GM19240 (cell line): ENCODE data around the gene PAMR1.
"Not testable (repeated sequence)": the region's sequence is repeated elsewhere in the genome, so short reads cannot be mapped to it uniquely, and the experiment has no call there.

Experiments
- DNase-seq: peaks from one replicate; pipeline ENCODE4 v3.0.0; 2011; ENCODE audit warnings: low spot score; ENCODE audit not compliant: insufficient read length

Gene PAMR1

GRCh38 chr11:35525501-35526175 is at the start of gene PAMR1:
PAMR1 (minus strand) TSS chr11:35525616; CDS start chr11:35525585, 31 bp downstream.
- DNase-seq = no peak

- DNase-seq = no peak
Measured at GRCh38 chr11:35571696-35572095, 46.3 kb upstream of the PAMR1 start.

- no peak for DNase-seq
Measured at GRCh38 chr11:35567737-35568465, 42.5 kb upstream of the PAMR1 start.

- no peak for DNase-seq
Measured at GRCh38 chr11:35566885-35567284, 41.5 kb upstream of the PAMR1 start.

- no peak for DNase-seq
Measured at GRCh38 chr11:35566181-35566580, 40.8 kb upstream of the PAMR1 start.

- no peak for DNase-seq
Measured at GRCh38 chr11:35564245-35564595, 38.8 kb upstream of the PAMR1 start.

GRCh38 chr11:35563484-35564244 is 38.2 kb upstream of the PAMR1 start:
- DNase-seq = no peak

GRCh38 chr11:35559949-35560348 is 34.5 kb upstream of the PAMR1 start:
- DNase-seq = no peak

GRCh38 chr11:35558513-35558912 is 33.1 kb upstream of the PAMR1 start:
- DNase-seq = no peak

- DNase-seq = no peak
Measured at GRCh38 chr11:35555488-35555887, 30.1 kb upstream of the PAMR1 start.

- DNase-seq = no peak
Measured at GRCh38 chr11:35554491-35555437, 29.3 kb upstream of the PAMR1 start.

- no peak for DNase-seq
Measured at GRCh38 chr11:35553831-35554230, 28.4 kb upstream of the PAMR1 start.

- no peak for DNase-seq
Measured at GRCh38 chr11:35553021-35553420, 27.6 kb upstream of the PAMR1 start.

- no peak for DNase-seq
Measured at GRCh38 chr11:35552616-35553015, 27.2 kb upstream of the PAMR1 start.

- no peak for DNase-seq
Measured at GRCh38 chr11:35550374-35551036, 25.1 kb upstream of the PAMR1 start.

GRCh38 chr11:35549787-35550186 is 24.4 kb upstream of the PAMR1 start:
- no peak for DNase-seq

- no peak for DNase-seq
Measured at GRCh38 chr11:35548925-35549561, 23.6 kb upstream of the PAMR1 start.

- not testable (repeated sequence) for DNase-seq
Measured at GRCh38 chr11:35547995-35548394, 22.6 kb upstream of the PAMR1 start.

GRCh38 chr11:35546317-35546716 is 20.9 kb upstream of the PAMR1 start:
- DNase-seq = no peak

GRCh38 chr11:35545391-35546003 is 20.1 kb upstream of the PAMR1 start:
- DNase-seq = no peak
